ENCODE results near the gene SOX13. TPM values are rescaled to one million over a fixed set of nuclear protein-coding genes. Genes with fewer than 3 reads are reported as not detected.

Gene SOX13
- total and polyA plus RNA-seq, 9 of the 15 experiments (the other 6 are each of a cell fraction or from before 2014, with no cell fraction given) = 0.03 to 0.35 (median 0.06) TPM; not detected in 5

DNA sequence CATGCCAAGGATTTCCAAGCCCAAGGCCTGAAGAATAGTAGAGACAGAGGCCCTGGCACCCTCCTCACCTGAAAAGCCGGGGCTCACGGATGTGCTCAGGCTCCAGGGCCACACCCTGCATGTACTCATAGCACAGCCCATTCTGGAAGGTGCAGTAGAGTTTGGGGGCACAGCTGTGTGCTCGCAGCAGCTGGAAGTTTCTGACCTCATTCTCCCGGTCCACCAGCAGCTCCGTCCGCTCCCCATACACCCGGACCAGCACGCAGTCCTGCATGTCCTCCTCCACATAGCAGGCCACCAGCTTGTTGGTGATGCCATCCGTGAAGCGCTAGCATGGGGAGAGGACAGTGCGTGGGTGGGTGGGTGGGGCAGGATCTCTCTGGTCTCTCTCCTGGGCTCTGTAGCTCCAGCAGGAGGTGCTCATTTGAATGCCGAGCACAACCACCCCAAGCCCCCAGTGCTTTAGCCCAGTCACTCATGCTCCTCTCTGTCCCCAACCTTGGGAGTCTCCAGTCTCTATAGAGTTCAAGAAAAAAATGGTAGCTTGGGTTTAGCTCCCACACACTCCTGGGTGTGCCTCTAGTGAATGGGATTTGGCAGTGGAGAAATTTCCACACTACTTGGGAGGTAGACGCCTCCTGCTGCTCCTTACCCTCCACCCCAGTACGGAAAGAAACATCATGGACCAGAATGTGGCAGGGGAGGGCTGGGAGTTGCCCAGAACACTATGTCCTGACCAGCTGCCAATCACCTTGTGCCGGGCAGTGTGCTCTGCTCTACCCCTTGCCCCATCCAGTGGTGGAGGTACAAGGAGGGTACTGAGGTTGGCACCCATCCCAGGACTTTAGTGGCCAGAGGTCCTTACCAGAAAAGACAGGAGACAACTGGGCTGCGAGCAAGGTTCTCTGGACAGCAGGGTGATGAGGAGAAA, 77.0 kb downstream of the SOX13 start:
- Histone ChIP-seq H3K9me3 (replicated peaks; ENCODE audit: control insufficient read depth, insufficient read depth, low read depth, low read length) (no peaks in the 10 kb centered on the region), H3K4me3 (no peak overlapping the region), H2AFZ (ENCODE audit: low read depth, low read length) (no peak overlapping the region), H3K9ac (ENCODE audit: insufficient read depth in 1 of 2, low read depth in 2 of 2, low read length in 2 of 2) (no peak overlapping the region), H3K9me1 (ENCODE audit: control insufficient read depth, insufficient read depth, low read length) (peaks cover 3% of the 10 kb centered on the region), H3K79me2 (ENCODE audit: control insufficient read depth, insufficient read depth, low read length) (no peaks in the 10 kb centered on the region), H3K27ac (ENCODE audit: extremely low read depth, low read depth, low read length) (no peak overlapping the region), H3K4me1 (replicated peaks in 1 of 2; ENCODE audit: control insufficient read depth in 2 of 2, insufficient read depth in 2 of 2, low read length in 2 of 2) (peaks cover 0 to 21% of the 10 kb centered on the region in 2 experiments; a peak in 2 of 5 replicates), H3K4me2 (ENCODE audit: insufficient read depth, low read length) (no peak overlapping the region), H3K27me3 (ENCODE audit: control insufficient read depth in 2 of 2, insufficient read depth in 2 of 2, low read length in 2 of 2) (peaks cover 13 to 54% of the 10 kb centered on the region in 2 experiments), H3K36me3 (ENCODE audit: control insufficient read depth, insufficient read depth, low read length) (no peaks in the 10 kb centered on the region), H4K20me1 (replicated peaks; ENCODE audit: control insufficient read depth, insufficient read depth, low read length) (peaks cover 19% of the 10 kb centered on the region)
- ATAC-seq = peak; percentile 40
- intact Hi-C loops (cut with micrococcal nuclease) (no loop called here), in situ Hi-C loops (cut with MboI) (no loop called here)
- BruUV-seq (replicated peaks) = no TSS peak
- under 1% methylated on average over 16 of the region's 16 CpGs for WGBS (ENCODE audit: insufficient coverage, low coverage, missing lambda C conversion rate)
- ChIA-PET POLR2A (interaction anchor here (0.6 kb wide), 1 partner anchor 69 kb away, joined by 3 read pairs; no protein-coding TSS in a partner anchor), CTCF (ENCODE audit: low intra/inter-chr PET ratio) (no interaction called here)
- DNase-seq (ENCODE audit: extremely low read depth in 1 of 4, low spot score in 3 of 4) = peak; percentile 18 to 68 (median 58)
- FAIRE-seq = no peak
- no peak for TF ChIP-seq ZC3H4 (CRISPR knock-in tag; IDR thresholded peaks at IDR 0.05; ENCODE audit: borderline replicate concordance)
- TF ChIP-seq KDM1A (IDR thresholded peaks at IDR 0.05) = no peak
- no peak for TF ChIP-seq ZNF584 (CRISPR knock-in tag; IDR thresholded peaks at IDR 0.05; ENCODE audit: low read depth)
- no peak for TF ChIP-seq ZNF184 (CRISPR knock-in tag; IDR thresholded peaks at IDR 0.05)
- TF ChIP-seq TAF1 (IDR thresholded peaks at IDR 0.05; ENCODE audit: control insufficient read depth, extremely low read depth, insufficient read depth, low read length, severe bottlenecking) = no peak
- TF ChIP-seq ZNF780A (CRISPR knock-in tag; IDR thresholded peaks at IDR 0.05) = no peak
- no peak for TF ChIP-seq ZNF436 (CRISPR knock-in tag; IDR thresholded peaks at IDR 0.05)
- no peak for TF ChIP-seq TGIF2 (CRISPR knock-in tag; IDR thresholded peaks at IDR 0.05)
- TF ChIP-seq SRSF1 (IDR thresholded peaks at IDR 0.05; ENCODE audit: low read depth, low read length) = no peak
- TF ChIP-seq LCOR (CRISPR knock-in tag; IDR thresholded peaks at IDR 0.05) = no peak
- no peak for TF ChIP-seq SNIP1 (IDR thresholded peaks at IDR 0.05; ENCODE audit: low read depth)
- TF ChIP-seq, protein P1, sequence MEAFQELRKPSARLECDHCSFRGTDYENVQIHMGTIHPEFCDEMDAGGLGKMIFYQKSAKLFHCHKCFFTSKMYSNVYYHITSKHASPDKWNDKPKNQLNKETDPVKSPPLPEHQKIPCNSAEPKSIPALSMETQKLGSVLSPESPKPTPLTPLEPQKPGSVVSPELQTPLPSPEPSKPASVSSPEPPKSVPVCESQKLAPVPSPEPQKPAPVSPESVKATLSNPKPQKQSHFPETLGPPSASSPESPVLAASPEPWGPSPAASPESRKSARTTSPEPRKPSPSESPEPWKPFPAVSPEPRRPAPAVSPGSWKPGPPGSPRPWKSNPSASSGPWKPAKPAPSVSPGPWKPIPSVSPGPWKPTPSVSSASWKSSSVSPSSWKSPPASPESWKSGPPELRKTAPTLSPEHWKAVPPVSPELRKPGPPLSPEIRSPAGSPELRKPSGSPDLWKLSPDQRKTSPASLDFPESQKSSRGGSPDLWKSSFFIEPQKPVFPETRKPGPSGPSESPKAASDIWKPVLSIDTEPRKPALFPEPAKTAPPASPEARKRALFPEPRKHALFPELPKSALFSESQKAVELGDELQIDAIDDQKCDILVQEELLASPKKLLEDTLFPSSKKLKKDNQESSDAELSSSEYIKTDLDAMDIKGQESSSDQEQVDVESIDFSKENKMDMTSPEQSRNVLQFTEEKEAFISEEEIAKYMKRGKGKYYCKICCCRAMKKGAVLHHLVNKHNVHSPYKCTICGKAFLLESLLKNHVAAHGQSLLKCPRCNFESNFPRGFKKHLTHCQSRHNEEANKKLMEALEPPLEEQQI (IDR thresholded peaks at IDR 0.05) = no peak
- no peak for TF ChIP-seq GABPB1 (CRISPR knock-in tag; IDR thresholded peaks at IDR 0.05)
- no peak for TF ChIP-seq CBX8 (IDR thresholded peaks at IDR 0.05; ENCODE audit: borderline replicate concordance, extremely low read depth, low read depth, low read length, poor library complexity, severe bottlenecking)
- TF ChIP-seq, protein P2, sequence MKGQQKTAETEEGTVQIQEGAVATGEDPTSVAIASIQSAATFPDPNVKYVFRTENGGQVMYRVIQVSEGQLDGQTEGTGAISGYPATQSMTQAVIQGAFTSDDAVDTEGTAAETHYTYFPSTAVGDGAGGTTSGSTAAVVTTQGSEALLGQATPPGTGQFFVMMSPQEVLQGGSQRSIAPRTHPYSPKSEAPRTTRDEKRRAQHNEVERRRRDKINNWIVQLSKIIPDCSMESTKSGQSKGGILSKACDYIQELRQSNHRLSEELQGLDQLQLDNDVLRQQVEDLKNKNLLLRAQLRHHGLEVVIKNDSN (CRISPR knock-in tag; IDR thresholded peaks at IDR 0.05) = 0 out of 2 replicates have a peak, but pooled peaks have one; percentile 20
- TF ChIP-seq ETV1 (tag; conservative IDR thresholded peaks at IDR 0.05; ENCODE audit: low read depth) = no peak
- TF ChIP-seq SMARCA5 (IDR thresholded peaks at IDR 0.05) = no peak
